Fibroblast of villous mesenchyme (primary cell): ENCODE measurements around the gene PITHD1. TPM values are rescaled to one million over a fixed set of nuclear protein-coding genes. Genes with fewer than 3 reads are reported as not detected.

Experiments used
- DNase-seq: peaks from one replicate; pipeline ENCODE4 v3.0.0-alpha.2; 2010; ENCODE audit warnings: low read depth
- H3K4me3 ChIP-seq: 2 replicates; pipeline ENCODE4 v1.5.1; 2011; ENCODE audit warnings: low read depth, mild to moderate bottlenecking, low read length
- CTCF ChIP-seq: IDR thresholded peaks from 2 replicates; pipeline ENCODE4 v1.5.1; 2012; ENCODE audit warnings: low read depth, mild to moderate bottlenecking, low read length; ENCODE audit not compliant: insufficient read depth
- total RNA-seq: library from RNA; depleted of rRNA; stranded (reverse); fragments of >200 nt; gene quantifications from 2 replicates; pipeline ENCODE4 v1.2.3, GENCODE V29; 2012

Gene PITHD1
- total RNA-seq, 1 donor = 28.9 TPM

- no peak overlapping the region for H3K4me3 ChIP-seq
- DNase-seq = peak; percentile 41
- no peak for TF ChIP-seq CTCF
Measured at GRCh38 chr1:23756676-23757075, 21.5 kb upstream of the PITHD1 start.

GRCh38 chr1:23757812-23758211, 20.4 kb upstream of the PITHD1 start:
- H3K4me3 ChIP-seq = no peak overlapping the region
- DNase-seq = no peak
- TF ChIP-seq CTCF = no peak

GRCh38 chr1:23759277-23759676, 18.9 kb upstream of the PITHD1 start:
- H3K4me3 ChIP-seq = no peak overlapping the region
- DNase-seq = no peak
- no peak for TF ChIP-seq CTCF

GRCh38 chr1:23763041-23763577, 15.1 kb upstream of the PITHD1 start:
- DNase-seq = no peak
- no peak overlapping the region for H3K4me3 ChIP-seq
- no peak for TF ChIP-seq CTCF

- H3K4me3 ChIP-seq = no peak overlapping the region
- TF ChIP-seq CTCF = no peak
- DNase-seq = no peak
Measured at GRCh38 chr1:23768733-23769132, 9.5 kb upstream of the PITHD1 start.

GRCh38 chr1:23772049-23772853, 6.0 kb upstream of the PITHD1 start:
- peak; percentile 99 for TF ChIP-seq CTCF
- peak; percentile 79 for DNase-seq
- H3K4me3 ChIP-seq = no peak overlapping the region
